Measurements from ENCODE around the gene FAM50B. TPM values are rescaled to one million over a fixed set of nuclear protein-coding genes. Genes with fewer than 3 reads are reported as not detected.

FAM50B gene
- polyA plus RNA-seq, 1 donor from 2014 or later, result 0.79 TPM

DNA sequence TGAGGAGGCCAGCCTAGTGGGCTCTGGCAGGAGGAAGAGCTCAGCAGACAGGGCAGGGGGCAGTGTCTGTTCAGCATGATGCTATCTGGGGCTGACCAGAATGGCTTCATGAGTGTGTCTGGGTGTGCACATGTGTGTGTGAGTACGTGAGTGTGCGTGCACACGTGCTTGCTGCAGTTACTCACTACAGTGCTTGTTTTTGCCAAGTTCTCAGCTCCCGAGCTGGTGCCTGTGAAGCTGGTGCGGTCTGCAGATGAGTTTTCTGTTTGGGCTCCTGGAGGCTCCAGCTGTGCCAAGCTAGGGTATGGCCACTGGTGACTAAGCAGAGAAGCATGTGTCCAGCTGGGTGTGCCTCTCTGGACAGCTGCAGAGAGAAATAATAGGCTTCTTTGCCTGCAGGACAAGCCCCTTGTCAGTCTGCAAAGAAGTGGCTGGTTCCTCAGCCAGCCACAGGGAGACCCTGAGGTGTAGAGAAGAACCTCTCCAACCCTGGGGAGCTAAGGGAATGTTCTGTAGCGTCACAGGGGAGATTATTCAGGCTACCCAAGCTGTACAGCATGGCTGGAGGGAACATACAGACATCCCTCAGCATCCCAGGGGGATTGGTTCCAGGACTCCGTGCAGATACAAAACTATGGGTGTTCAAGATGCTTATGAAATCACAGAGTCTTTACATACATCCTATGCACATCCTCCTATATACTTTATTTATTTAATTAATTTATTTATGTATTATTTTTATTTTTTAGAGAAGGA lies 40.2 kb upstream of the FAM50B start:
- no peaks in the 10 kb centered on the region for H3K27me3 ChIP-seq (ENCODE audit: insufficient read depth, low read depth, low read length)
- TF ChIP-seq POLR2AphosphoS5 (IDR thresholded peaks at IDR 0.05) (no peak), RAD21 (conservative IDR thresholded peaks at IDR 0.05) (no peak), EZH2 (IDR thresholded peaks at IDR 0.05; ENCODE audit: borderline replicate concordance, insufficient read depth, low read length, poor library complexity, severe bottlenecking) (no peak), TAF1 (IDR thresholded peaks at IDR 0.05; ENCODE audit: low read depth) (no peak), SMC3 (conservative IDR thresholded peaks at IDR 0.05; ENCODE audit: poor library complexity) (no peak), MXI1 (conservative IDR thresholded peaks at IDR 0.05; ENCODE audit: poor library complexity, severe bottlenecking) (no peak), EP300 (conservative IDR thresholded peaks at IDR 0.05; ENCODE audit: poor library complexity, severe bottlenecking) (no peak)
- TF ChIP-seq, protein P1, sequence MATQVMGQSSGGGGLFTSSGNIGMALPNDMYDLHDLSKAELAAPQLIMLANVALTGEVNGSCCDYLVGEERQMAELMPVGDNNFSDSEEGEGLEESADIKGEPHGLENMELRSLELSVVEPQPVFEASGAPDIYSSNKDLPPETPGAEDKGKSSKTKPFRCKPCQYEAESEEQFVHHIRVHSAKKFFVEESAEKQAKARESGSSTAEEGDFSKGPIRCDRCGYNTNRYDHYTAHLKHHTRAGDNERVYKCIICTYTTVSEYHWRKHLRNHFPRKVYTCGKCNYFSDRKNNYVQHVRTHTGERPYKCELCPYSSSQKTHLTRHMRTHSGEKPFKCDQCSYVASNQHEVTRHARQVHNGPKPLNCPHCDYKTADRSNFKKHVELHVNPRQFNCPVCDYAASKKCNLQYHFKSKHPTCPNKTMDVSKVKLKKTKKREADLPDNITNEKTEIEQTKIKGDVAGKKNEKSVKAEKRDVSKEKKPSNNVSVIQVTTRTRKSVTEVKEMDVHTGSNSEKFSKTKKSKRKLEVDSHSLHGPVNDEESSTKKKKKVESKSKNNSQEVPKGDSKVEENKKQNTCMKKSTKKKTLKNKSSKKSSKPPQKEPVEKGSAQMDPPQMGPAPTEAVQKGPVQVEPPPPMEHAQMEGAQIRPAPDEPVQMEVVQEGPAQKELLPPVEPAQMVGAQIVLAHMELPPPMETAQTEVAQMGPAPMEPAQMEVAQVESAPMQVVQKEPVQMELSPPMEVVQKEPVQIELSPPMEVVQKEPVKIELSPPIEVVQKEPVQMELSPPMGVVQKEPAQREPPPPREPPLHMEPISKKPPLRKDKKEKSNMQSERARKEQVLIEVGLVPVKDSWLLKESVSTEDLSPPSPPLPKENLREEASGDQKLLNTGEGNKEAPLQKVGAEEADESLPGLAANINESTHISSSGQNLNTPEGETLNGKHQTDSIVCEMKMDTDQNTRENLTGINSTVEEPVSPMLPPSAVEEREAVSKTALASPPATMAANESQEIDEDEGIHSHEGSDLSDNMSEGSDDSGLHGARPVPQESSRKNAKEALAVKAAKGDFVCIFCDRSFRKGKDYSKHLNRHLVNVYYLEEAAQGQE (IDR thresholded peaks at IDR 0.05; ENCODE audit: borderline replicate concordance), result no peak
- TF ChIP-seq, protein P2, sequence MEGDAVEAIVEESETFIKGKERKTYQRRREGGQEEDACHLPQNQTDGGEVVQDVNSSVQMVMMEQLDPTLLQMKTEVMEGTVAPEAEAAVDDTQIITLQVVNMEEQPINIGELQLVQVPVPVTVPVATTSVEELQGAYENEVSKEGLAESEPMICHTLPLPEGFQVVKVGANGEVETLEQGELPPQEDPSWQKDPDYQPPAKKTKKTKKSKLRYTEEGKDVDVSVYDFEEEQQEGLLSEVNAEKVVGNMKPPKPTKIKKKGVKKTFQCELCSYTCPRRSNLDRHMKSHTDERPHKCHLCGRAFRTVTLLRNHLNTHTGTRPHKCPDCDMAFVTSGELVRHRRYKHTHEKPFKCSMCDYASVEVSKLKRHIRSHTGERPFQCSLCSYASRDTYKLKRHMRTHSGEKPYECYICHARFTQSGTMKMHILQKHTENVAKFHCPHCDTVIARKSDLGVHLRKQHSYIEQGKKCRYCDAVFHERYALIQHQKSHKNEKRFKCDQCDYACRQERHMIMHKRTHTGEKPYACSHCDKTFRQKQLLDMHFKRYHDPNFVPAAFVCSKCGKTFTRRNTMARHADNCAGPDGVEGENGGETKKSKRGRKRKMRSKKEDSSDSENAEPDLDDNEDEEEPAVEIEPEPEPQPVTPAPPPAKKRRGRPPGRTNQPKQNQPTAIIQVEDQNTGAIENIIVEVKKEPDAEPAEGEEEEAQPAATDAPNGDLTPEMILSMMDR (IDR thresholded peaks at IDR 0.05; ENCODE audit: poor library complexity, severe bottlenecking), result no peak
- H3K36me3 ChIP-seq (ENCODE audit: insufficient read depth, low read length), result no peaks in the 10 kb centered on the region
- no peak overlapping the region for H3K27ac ChIP-seq (ENCODE audit: low read length)
- no peak overlapping the region for H2AFZ ChIP-seq (ENCODE audit: low read depth, low read length)
- H3F3A ChIP-seq (ENCODE audit: insufficient read depth, low read length, poor library complexity, severe bottlenecking), result no peaks in the 10 kb centered on the region
- H3K4me2 ChIP-seq (ENCODE audit: low read length), result no peak overlapping the region
- H3K9ac ChIP-seq (ENCODE audit: low read length), result no peak overlapping the region
- H3K9me3 ChIP-seq (ENCODE audit: low read length), result no peaks in the 10 kb centered on the region
- no peaks in the 10 kb centered on the region for H4K20me1 ChIP-seq (ENCODE audit: insufficient read depth)
- no peaks in the 10 kb centered on the region for H3K9me2 ChIP-seq (ENCODE audit: insufficient read depth, low read length)
- no peaks in the 10 kb centered on the region for H3K79me2 ChIP-seq (replicated peaks; ENCODE audit: insufficient read depth, low read length)
- H3K4me3 ChIP-seq (ENCODE audit: low read length), result no peak overlapping the region

DNA sequence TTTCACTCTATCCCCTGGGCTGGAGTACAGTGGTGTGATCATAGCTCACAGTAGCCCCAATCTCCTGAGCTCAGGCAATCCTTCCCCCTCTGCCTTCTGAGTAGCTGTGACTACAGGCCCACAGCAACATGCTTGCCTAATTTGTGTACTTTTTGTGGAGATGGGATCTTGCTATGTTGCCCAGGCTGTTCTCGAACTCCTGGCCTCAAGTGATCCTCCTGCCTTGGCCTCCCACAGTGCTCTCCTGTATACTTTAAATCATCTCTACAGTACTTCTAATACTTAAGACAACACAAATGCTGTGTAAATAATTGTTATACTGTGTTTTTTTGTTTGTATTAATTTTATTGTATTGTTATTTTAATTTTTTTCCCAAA lies 39.7 kb upstream of the FAM50B start:
- Histone ChIP-seq H3K27me3 (ENCODE audit: insufficient read depth, low read depth, low read length) (no peaks in the 10 kb centered on the region), H3K4me2 (ENCODE audit: low read length) (no peak overlapping the region), H4K20me1 (ENCODE audit: insufficient read depth) (no peaks in the 10 kb centered on the region), H2AFZ (ENCODE audit: low read depth, low read length) (no peak overlapping the region), H3F3A (ENCODE audit: insufficient read depth, low read length, poor library complexity, severe bottlenecking) (no peaks in the 10 kb centered on the region), H3K9ac (ENCODE audit: low read length) (no peak overlapping the region), H3K9me2 (ENCODE audit: insufficient read depth, low read length) (no peaks in the 10 kb centered on the region), H3K9me3 (ENCODE audit: low read length) (no peaks in the 10 kb centered on the region), H3K79me2 (replicated peaks; ENCODE audit: insufficient read depth, low read length) (no peaks in the 10 kb centered on the region), H3K4me3 (ENCODE audit: low read length) (no peak overlapping the region), H3K36me3 (ENCODE audit: insufficient read depth, low read length) (no peaks in the 10 kb centered on the region), H3K27ac (ENCODE audit: low read length) (no peak overlapping the region)
- TF ChIP-seq MXI1 (conservative IDR thresholded peaks at IDR 0.05; ENCODE audit: poor library complexity, severe bottlenecking), result no peak
- TF ChIP-seq, protein P1 (IDR thresholded peaks at IDR 0.05; ENCODE audit: borderline replicate concordance), result no peak
- no peak for TF ChIP-seq SMC3 (conservative IDR thresholded peaks at IDR 0.05; ENCODE audit: poor library complexity)
- no peak for TF ChIP-seq EZH2 (IDR thresholded peaks at IDR 0.05; ENCODE audit: borderline replicate concordance, insufficient read depth, low read length, poor library complexity, severe bottlenecking)
- TF ChIP-seq EP300 (conservative IDR thresholded peaks at IDR 0.05; ENCODE audit: poor library complexity, severe bottlenecking), result no peak
- no peak for TF ChIP-seq POLR2AphosphoS5 (IDR thresholded peaks at IDR 0.05)
- no peak for TF ChIP-seq TAF1 (IDR thresholded peaks at IDR 0.05; ENCODE audit: low read depth)
- TF ChIP-seq, protein P2 (IDR thresholded peaks at IDR 0.05; ENCODE audit: poor library complexity, severe bottlenecking), result no peak
- TF ChIP-seq RAD21 (conservative IDR thresholded peaks at IDR 0.05), result no peak
